G401.6 (cell line): ENCODE measurements around the gene RASL10B.
"Not testable (repeated sequence)": the region's sequence is repeated elsewhere in the genome, so short reads cannot be mapped to it uniquely, and the experiment has no call there.

Experiments used
- FAIRE-seq: peaks from 2 replicates; lab custom pipeline; 2012; peaks lifted over from hg19 to GRCh38; lab: Jason Lieb, UNC

The RASL10B gene, protein sequence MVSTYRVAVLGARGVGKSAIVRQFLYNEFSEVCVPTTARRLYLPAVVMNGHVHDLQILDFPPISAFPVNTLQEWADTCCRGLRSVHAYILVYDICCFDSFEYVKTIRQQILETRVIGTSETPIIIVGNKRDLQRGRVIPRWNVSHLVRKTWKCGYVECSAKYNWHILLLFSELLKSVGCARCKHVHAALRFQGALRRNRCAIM

DNA sequence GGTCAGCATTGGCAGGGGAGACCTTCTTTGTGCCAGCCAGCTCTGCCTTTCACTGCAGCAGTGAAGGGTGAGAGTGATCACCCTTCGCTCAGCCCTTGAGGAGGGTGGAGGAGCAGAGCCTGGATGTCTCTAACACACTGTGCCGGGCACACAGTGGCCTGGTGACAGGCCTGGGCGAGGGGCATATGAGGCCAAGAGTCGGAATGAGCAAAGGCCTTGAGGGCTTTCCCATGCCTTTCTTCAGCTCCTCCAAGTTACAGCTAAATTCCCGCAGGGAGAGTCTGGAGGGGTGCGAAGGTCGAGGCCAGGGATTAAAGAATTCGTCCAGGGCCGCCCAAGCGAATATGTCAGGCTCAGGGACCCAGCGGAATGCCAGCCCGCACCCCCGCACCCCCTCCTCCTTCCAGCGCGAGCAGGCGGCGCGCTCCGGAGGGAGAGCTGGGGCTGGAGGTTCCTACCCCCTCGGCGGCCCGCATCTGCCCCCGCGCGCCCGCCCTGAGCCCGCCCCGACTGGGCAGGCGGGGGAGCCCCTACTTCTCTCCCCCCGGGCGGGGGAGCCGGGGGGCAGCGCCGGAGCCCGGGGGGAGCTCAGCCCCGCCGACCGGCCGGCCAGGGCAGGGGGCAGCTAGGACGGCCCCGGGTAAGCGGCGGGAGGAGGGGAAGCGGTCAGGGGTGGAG lies at the start of gene RASL10B:
TSS of gene RASL10B (plus strand) at position 401 of the 678 bp plus-strand sequence. CDS start 3,546 bp downstream, outside the sequence.
- no peak for FAIRE-seq

- no peak for FAIRE-seq
Measured at GRCh38 chr17:35683591-35683990, 47.8 kb upstream of the RASL10B start.

- FAIRE-seq, result no peak
Measured at GRCh38 chr17:35684055-35684802, 47.2 kb upstream of the RASL10B start.

- no peak for FAIRE-seq
Measured at GRCh38 chr17:35692512-35693210, 38.8 kb upstream of the RASL10B start.

DNA sequence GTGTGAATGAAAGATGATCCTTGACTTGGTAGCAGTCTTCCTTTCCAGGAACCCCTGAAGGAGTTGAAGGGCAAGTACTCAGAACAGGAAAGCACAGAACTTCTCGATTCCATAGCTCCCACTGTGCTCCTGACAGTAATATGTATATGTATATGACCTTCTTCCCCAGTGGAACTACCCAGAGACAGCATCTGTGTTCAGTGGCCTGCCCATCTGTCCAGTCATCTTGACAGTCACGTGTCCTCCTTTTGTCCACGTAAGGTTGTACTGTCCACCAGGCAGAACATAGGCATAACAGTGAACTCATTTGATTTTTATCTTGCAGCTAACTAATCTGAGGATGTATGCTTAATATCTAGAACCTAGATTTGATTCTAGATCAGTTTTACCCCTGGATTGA lies 37.8 kb upstream of the RASL10B start:
- no peak for FAIRE-seq

GRCh38 chr17:35694906-35695305 lies 36.5 kb upstream of the RASL10B start:
- no peak for FAIRE-seq

DNA sequence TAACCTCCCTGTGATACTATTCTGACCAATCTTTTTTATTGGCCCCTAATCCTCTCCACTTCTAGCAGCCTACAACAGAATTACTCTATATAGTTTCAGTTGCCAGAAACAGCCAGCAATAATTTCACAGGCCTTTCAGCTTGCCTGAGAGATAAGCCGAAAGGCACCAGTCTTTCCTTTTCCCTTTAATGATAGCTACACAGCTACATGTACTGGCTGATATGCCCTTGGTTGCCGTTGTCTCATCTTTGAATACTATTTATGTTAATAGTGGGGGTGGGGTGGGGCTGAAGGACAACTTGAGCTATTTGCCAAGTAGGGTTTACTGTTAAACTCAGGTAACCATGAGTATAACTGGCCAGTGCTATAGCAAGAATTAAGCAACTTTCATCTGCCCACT lies 35.8 kb upstream of the RASL10B start:
- FAIRE-seq, result no peak

DNA sequence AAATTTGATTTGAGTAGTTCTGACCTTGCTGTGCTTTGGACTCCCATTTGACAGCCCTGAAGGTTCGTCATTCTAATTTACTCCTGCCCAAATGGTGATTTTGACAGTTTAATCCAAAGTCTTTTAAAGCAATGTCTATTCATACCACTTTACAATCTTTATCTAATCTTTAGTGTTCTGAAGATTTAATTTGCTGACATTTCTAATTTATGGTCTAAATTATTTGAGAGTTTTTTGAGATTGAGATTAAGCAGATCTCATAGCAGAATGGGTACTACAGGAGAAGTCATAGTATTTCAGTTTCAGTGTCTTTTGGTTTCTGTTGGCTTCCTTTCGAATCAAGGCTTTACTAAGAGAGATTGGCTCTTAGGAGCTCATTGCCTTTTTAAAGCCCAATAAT lies 32.6 kb upstream of the RASL10B start:
- no peak for FAIRE-seq

DNA sequence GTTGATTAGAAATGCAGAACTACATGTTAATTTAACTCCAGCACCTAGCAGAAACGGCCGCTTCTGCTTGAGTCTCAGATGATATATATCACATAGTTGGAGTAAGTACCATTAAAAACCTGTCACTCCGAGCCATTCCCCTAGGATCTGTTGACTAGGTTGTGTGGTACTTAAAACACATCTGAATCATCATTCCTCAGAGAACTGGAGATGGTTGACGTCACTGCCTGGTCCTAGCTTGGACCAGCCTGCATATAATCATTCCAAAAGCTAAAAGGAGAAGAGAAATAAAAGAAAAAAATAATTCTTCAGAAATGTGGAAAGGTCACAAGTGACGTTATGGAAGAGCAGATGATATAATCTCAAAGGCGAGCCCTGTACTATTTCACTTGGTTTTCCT lies 31.3 kb upstream of the RASL10B start:
- FAIRE-seq, result no peak

DNA sequence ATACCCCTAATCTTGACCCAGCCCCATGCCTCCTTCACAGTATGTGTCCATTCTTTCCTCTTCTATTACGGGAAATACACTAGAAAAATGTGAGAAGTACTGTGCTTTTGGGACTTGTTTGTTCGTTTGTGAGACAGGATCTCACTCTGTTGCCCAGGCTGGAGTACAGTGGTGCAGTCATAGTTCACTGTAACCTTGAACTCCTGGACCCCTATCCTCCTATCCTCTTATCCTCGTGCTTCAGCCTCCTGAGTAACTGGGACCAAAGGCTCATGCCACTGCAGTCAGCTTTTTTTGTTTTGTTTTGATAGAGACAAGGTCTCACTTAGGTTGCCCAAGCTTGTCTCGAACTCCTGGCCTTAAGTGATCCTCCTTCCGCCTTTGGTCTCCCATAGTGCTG lies 29.9 kb upstream of the RASL10B start:
- no peak for FAIRE-seq

- not testable (repeated sequence) for FAIRE-seq
Measured at GRCh38 chr17:35703308-35703707, 28.1 kb upstream of the RASL10B start.

- FAIRE-seq, result no peak
Measured at GRCh38 chr17:35705230-35705629, 26.2 kb upstream of the RASL10B start.

- no peak for FAIRE-seq
Measured at GRCh38 chr17:35705705-35706104, 25.7 kb upstream of the RASL10B start.

GRCh38 chr17:35708149-35708548 lies 23.3 kb upstream of the RASL10B start:
- no peak for FAIRE-seq

GRCh38 chr17:35708951-35709350 lies 22.5 kb upstream of the RASL10B start:
- FAIRE-seq, result no peak

GRCh38 chr17:35709874-35710273 lies 21.6 kb upstream of the RASL10B start:
- no peak for FAIRE-seq

GRCh38 chr17:35710950-35711349 lies 20.5 kb upstream of the RASL10B start:
- FAIRE-seq, result no peak

DNA sequence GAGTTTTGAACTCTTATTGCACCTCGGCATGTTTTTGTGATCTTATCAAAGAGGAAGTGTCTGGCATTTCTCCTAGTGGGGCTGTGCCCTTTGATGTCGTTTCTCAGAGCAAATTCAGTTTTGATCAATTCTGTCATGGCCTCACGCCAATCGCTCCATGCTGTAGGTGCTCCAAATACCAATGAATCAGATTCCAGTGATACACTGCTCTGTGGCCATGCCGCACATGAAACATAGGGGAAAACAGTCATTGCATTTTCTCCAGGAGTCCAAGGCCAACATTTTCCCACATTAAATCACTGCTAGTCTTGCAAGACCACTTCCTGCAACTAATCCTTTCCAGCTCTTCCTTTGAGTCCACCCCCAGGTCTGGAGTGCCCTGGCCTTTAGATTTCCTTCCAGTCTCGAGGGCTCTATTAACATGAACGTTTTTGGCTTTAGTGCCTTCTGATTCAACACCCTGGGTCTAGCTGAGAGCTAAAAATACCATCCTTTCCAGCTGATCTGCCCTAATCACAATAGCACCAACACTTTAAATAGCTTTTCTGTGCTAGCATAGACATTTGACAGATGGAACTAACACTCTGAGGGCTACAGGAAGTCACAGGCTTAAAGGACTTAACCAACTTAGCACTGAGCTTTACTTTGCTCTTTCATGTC lies 18.2 kb upstream of the RASL10B start:
- no peak for FAIRE-seq

DNA sequence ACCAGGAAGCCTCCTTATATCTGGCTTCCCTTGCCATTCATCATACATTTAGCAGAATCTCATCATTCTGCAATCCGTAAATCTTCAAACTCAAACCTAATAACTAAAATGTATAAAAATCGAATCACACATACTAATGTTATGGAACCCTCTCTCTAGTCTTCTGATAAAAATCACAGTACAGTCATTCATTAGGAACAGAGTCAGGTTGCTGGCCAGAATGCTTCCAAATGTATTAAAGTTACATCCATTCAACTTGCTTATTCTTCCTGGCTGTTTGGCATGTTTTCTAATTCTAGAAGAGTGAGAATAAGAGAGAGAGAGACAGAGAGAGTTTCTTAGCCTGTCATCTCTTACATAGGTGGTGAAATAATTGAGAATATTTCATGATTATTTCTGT lies 16.5 kb upstream of the RASL10B start:
- no peak for FAIRE-seq

- no peak for FAIRE-seq
Measured at GRCh38 chr17:35715416-35715815, 16.0 kb upstream of the RASL10B start.

- FAIRE-seq, result no peak
Measured at GRCh38 chr17:35716173-35716572, 15.3 kb upstream of the RASL10B start.

- no peak for FAIRE-seq
Measured at GRCh38 chr17:35716897-35717465, 14.5 kb upstream of the RASL10B start.
